ENCODE results near the gene SORCS2. TPM values are rescaled to one million over a fixed set of nuclear protein-coding genes. Genes with fewer than 3 reads are reported as not detected.

The SORCS2 gene
- total and polyA plus RNA-seq, 2 of the 13 experiments (the other 11 are each of a cell fraction or from before 2014, with no cell fraction given) = 0.82 to 1.0 TPM

- Histone ChIP-seq H3K4me3 (replicated peaks in 1 of 3; ENCODE audit: insufficient read depth in 1 of 3, low read depth in 2 of 3, low read length in 3 of 3) (no peak overlapping the region), H3K4me2 (ENCODE audit: low read depth, low read length) (no peak overlapping the region), H3K9me3 (ENCODE audit: low read length) (no peaks in the 10 kb centered on the region), H3K79me2 (ENCODE audit: insufficient read depth, low read length) (no peaks in the 10 kb centered on the region), H3K4me1 (ENCODE audit: insufficient read depth, low read length) (peaks cover 8% of the 10 kb centered on the region), H4K20me1 (ENCODE audit: insufficient read depth, low read length) (no peaks in the 10 kb centered on the region), H3K27me3 (ENCODE audit: control insufficient read depth in 1 of 2, insufficient read depth in 2 of 2, low read length in 2 of 2) (no peaks in the 10 kb centered on the region), H2AFZ (ENCODE audit: low read length) (no peak overlapping the region), H3K9ac (ENCODE audit: insufficient read depth, low read depth, low read length) (no peak overlapping the region), H3K27ac (ENCODE audit: extremely low read length, insufficient read depth, low read length) (no peak overlapping the region), H3K36me3 (replicated peaks in 1 of 2; ENCODE audit: control insufficient read depth in 1 of 2, insufficient read depth in 2 of 2, low read length in 2 of 2) (no peaks in the 10 kb centered on the region)
- no peak for ATAC-seq
- WGBS (ENCODE audit: low lambda C conversion rate) = 84% methylated on average over 4 of the region's 6 CpGs
- intact Hi-C loops (cut with micrococcal nuclease; ENCODE audit: unreplicated experiment) = no loop called here
- BruUV-seq (replicated peaks) = no TSS peak
- in situ Hi-C loops (cut with HindIII; ENCODE audit: extremely low pct_ligation_motif_present, low pct_unique_long_range_greater_than_20kb) = no loop called here
- no peak for DNase-seq (ENCODE audit: low spot score)
- ChIA-PET CTCF (ENCODE audit: low intra/inter-chr PET ratio, low total read pairs) (no interaction called here), POLR2A (no interaction called here)
- FAIRE-seq = no peak
- TF ChIP-seq MEIS2 (CRISPR knock-in tag; IDR thresholded peaks at IDR 0.05) = no peak
- TF ChIP-seq IRF1 (CRISPR knock-in tag; IDR thresholded peaks at IDR 0.05; ENCODE audit: low read depth) = no peak
- no peak for TF ChIP-seq ZNF552 (CRISPR knock-in tag; IDR thresholded peaks at IDR 0.05; ENCODE audit: borderline replicate concordance)
- TF ChIP-seq NFIB (CRISPR knock-in tag; IDR thresholded peaks at IDR 0.05; ENCODE audit: borderline replicate concordance) = no peak
- no peak for TF ChIP-seq KLF15 (CRISPR knock-in tag; IDR thresholded peaks at IDR 0.05; ENCODE audit: borderline replicate concordance)
- no peak for TF ChIP-seq ZNF10 (CRISPR knock-in tag; IDR thresholded peaks at IDR 0.05; ENCODE audit: borderline replicate concordance, low read depth)
- no peak for TF ChIP-seq USF2 (IDR thresholded peaks at IDR 0.05; ENCODE audit: low read depth, low read length)
- no peak for TF ChIP-seq USF2 (CRISPR knock-in tag; IDR thresholded peaks at IDR 0.05; ENCODE audit: borderline replicate concordance)
- no peak for TF ChIP-seq RNF2 (conservative IDR thresholded peaks at IDR 0.05; ENCODE audit: low read depth)
- TF ChIP-seq ZNF318 (CRISPR knock-in tag; IDR thresholded peaks at IDR 0.05) = no peak
- no peak for TF ChIP-seq KDM5B (CRISPR knock-in tag; IDR thresholded peaks at IDR 0.05; ENCODE audit: borderline replicate concordance)
These were observed 517.1 kb downstream of the SORCS2 start for GRCh38 chr4:7709431-7709830.
